ENCODE data around the gene SPTY2D1.

DNA sequence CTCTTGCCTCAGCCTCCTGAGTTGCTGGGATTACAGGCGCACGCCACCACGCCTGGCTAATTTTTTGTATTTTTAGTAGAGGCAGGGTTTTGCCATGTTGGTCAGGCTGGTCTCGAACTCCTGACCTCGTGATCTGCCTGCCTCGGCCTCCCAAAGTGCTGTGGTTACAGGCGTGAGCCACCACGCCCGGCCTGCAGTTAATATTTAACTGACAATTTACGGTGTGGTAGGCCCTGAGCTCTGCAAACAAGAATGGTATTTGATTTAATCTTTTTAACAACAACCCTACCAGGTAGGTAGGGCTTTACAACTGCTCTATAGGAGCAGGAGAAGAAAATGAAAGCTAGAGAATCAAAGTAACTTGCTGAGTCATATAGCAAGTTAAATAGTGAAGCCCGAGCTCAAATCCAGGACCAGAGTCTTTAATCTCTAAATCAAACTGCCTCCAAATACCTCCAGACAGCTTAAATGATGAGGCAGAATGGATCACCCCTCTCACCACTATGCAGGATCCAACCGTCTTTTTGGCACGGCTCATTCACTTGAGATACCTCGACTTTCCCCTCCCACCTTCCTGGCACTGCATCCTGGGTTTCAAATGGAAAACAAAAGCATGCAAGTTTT lies 55.1 kb downstream of the SPTY2D1 start:
- TF ChIP-seq TCF12 (IDR thresholded peaks at IDR 0.05; ENCODE audit: low read depth) (no peak), YY1 (IDR thresholded peaks at IDR 0.05; ENCODE audit: low read depth) (no peak), FOXM1 (IDR thresholded peaks at IDR 0.05; ENCODE audit: borderline replicate concordance, low read depth) (no peak), TEAD4 (IDR thresholded peaks at IDR 0.05) (no peak), EP300 (IDR thresholded peaks at IDR 0.05; ENCODE audit: borderline replicate concordance) (no peak), CEBPB (IDR thresholded peaks at IDR 0.05) (no peak), NFIC (IDR thresholded peaks at IDR 0.05) (no peak)
- TF ChIP-seq, protein P1, sequence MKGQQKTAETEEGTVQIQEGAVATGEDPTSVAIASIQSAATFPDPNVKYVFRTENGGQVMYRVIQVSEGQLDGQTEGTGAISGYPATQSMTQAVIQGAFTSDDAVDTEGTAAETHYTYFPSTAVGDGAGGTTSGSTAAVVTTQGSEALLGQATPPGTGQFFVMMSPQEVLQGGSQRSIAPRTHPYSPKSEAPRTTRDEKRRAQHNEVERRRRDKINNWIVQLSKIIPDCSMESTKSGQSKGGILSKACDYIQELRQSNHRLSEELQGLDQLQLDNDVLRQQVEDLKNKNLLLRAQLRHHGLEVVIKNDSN (IDR thresholded peaks at IDR 0.05) = no peak
- TF ChIP-seq, protein P2, sequence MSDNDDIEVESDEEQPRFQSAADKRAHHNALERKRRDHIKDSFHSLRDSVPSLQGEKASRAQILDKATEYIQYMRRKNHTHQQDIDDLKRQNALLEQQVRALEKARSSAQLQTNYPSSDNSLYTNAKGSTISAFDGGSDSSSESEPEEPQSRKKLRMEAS (IDR thresholded peaks at IDR 0.05) = no peak
